ENCODE results near the gene PDK1. TPM values are rescaled to one million over a fixed set of nuclear protein-coding genes. Genes with fewer than 3 reads are reported as not detected.
"Not testable (repeated sequence)": the region's sequence is repeated elsewhere in the genome, so short reads cannot be mapped to it uniquely, and the experiment has no call there.

The PDK1 gene
- 17.9 TPM for polyA plus RNA-seq

DNA sequence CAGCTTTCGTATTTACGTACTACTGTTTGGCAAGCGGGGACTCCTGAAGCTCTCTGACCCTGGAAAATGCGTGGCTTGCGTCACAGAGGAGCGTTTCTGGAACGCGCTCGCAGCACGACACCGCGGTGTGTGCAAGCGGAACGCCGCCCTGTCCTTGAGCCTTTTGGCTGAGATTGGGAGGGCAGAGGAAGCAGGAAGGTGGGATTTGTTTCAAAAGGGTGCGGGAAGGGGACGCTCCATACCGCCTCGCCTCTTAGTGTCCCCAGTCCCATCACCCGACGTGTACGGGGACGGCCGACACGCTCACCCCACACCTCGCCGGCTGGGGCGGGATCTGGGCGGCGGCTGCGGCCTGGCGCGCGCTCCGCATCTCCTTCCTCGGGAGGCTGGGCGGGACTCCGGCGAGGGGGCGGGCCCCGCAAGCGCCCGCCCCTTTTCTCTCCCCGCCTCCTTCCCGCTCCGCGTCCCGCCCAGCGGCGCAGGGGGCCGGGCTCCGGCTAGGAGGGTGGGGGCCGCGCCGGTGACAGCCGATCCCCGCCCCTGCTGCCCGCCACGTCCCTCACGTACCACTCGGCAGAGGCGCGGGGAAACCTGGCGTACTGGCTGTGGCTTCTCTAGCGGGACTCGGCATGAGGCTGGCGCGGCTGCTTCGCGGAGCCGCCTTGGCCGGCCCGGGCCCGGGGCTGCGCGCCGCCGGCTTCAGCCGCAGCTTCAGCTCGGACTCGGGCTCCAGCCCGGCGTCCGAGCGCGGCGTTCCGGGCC is at the start of gene PDK1:
Gene PDK1 (plus strand): TSS at position 569 of the 762 bp plus-strand sequence. CDS start 61 bp downstream, at position 630.
- H3K4me1 Mint-ChIP-seq: peaks cover 20 to 24% (median 21%) of the 10 kb centered on the region in 3 donors
- H3K27me3 Mint-ChIP-seq: no peaks in the 10 kb centered on the region
- peak within 1 kb of the TSS; percentile 92 to 99 (median 96) for H3K27ac Mint-ChIP-seq

DNA sequence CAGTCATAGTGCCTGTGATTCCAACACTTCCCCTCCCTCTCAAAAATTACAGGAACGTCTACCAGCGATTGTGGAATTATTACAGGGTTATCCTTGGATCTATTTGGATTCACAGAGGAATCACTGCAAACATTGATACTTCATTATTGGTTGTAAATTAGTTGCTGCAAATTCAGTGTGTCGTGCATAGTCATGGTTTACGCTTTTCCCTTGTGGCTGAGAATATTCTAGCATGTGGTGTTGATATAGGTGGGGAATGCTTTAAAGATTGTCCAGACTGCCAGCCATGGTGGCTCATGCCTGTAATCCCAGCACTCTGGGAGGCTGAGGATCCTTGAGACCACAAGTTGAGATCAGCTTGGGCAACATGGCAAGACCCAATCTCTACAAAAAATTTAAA is 48.7 kb upstream of the PDK1 start:
- no peak overlapping the region for H3K4me3 Mint-ChIP-seq
- H3K4me1 Mint-ChIP-seq: peaks cover 8 to 15% (median 15%) of the 10 kb centered on the region in 3 donors
- H3K9me3 Mint-ChIP-seq: no peaks in the 10 kb centered on the region
- no peaks in the 10 kb centered on the region for H3K27me3 Mint-ChIP-seq
- H3K27ac Mint-ChIP-seq: no peak overlapping the region
- H3K36me3 Mint-ChIP-seq: peaks cover 3% of the 10 kb centered on the region

More for the DNA sequence above, at the start of gene PDK1:
- Mint-ChIP-seq H3K9me3 (no peaks in the 10 kb centered on the region), H3K36me3 (peaks cover 8% of the 10 kb centered on the region), H3K4me3 (peak within 1 kb of the TSS; percentile 92 to 98 (median 96))

DNA sequence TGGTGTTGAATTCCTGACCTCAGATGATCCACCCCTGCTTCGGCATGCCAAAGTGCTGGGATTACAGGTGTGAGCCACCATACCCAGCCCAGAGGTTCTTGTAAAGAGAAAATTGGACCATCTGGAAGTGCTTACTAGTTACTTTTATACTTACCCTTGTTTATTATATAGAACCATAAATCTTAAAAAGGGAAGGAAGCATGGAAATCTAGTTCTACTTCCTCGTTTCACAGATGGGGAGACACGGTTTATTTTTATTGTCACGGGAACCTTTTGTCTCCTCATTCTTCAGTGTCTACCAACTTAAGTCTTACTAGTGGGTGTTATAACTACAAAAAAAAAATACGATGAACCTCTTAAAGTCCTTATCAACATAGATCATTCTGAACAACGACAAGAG is 45.8 kb upstream of the PDK1 start:
- Mint-ChIP-seq H3K4me1 (peaks cover 13 to 28% (median 18%) of the 10 kb centered on the region in 3 donors), H3K27me3 (no peaks in the 10 kb centered on the region), H3K9me3 (peaks cover 0 to 11% (median 3%) of the 10 kb centered on the region in 3 donors), H3K27ac (peak overlapping the region; percentile 6 to 32 (median 16)), H3K4me3 (peak overlapping the region in 3 of 4 donors; percentile 59 to 84 (median 75)), H3K36me3 (peaks cover 2% of the 10 kb centered on the region)

DNA sequence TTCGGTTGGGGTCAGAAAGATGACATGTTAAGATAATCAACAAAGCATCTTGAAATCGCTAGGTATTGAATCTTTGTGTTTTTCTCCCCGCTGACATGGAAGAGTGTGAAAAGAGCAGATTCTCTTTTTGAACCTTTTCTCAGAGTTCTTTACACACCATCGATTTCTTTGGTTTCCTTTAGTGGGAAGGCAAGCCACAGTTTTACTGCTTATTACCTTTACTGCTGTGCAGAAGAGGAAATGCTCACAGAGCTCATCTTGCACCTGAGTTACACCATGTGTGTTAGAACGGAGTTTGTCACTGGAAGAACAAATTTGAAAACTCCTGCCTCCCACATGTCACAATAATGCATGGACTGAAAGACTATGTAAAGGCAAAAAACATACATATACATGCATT is 45.3 kb upstream of the PDK1 start:
- Mint-ChIP-seq H3K9me3 (peaks cover 0 to 13% (median 3%) of the 10 kb centered on the region in 3 donors), H3K4me1 (peaks cover 13 to 28% (median 18%) of the 10 kb centered on the region in 3 donors), H3K27me3 (no peaks in the 10 kb centered on the region), H3K4me3 (peak overlapping the region; percentile 21 to 84 (median 67)), H3K36me3 (peaks cover 2% of the 10 kb centered on the region), H3K27ac (peak overlapping the region; percentile 6 to 32 (median 16))

DNA sequence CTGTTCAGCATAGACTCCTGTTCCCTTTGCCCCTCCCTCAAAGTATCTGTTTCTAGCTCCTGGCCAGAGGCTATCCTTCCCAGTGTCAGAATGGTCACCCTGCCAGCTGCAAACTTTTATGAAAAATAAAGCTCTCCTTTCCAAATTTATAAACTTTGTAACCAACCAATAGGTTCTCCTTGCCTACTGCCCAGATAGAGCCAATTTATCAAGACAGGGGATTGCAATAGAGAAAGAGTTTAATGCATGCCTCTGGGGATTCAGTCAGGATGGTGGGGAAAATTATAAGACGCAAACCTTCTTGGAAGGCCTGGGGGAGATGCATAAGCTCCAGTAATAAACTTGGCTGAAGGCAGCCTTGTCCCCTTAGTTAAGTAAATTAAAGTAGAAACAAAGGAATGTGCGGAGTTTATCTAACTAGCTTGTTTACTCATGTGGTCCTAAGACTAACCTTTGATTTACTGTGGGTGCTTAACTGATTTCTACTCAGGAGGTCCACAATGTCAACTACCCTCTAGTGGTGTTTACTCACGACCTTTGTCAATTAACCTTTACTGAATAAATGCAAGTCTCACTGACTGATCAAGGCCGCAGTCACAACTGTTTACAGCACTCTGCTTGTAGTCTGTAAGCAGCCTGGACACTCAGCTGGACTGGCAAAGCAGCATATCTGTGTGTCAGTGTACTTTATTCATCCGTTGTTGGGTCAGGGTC is 42.9 kb upstream of the PDK1 start:
- Mint-ChIP-seq H3K4me1 (peaks cover 14 to 28% (median 18%) of the 10 kb centered on the region in 3 donors), H3K27ac (no peak overlapping the region)

DNA sequence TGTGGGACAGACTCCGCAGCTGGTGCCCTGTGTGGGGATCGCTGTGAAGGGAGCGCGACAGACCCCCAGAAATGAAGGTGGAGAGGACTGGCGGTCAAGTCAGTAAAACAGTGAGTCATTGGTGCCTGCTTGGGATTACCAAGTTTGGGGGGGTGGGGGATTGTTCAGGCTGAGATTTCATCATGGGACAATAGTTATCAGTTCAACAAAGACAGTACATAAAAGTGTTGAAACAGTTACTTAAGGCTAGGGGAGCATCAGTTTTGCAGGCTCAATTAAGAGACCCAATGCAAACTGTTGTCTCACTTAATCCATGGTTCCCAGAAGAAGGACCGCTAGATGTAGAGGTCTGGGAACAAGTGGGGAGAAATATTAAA is 42.4 kb upstream of the PDK1 start:
- H3K9me3 Mint-ChIP-seq: peaks cover 0 to 17% (median 3%) of the 10 kb centered on the region in 3 donors
- peaks cover 2% of the 10 kb centered on the region for H3K36me3 Mint-ChIP-seq
- peak overlapping the region in 1 of 4 donors; percentile 75 for H3K4me3 Mint-ChIP-seq
- peaks cover 14 to 28% (median 18%) of the 10 kb centered on the region in 3 donors for H3K4me1 Mint-ChIP-seq
- no peaks in the 10 kb centered on the region for H3K27me3 Mint-ChIP-seq
- H3K27ac Mint-ChIP-seq: no peak overlapping the region

More for the DNA sequence above, 42.9 kb upstream of the PDK1 start:
- Mint-ChIP-seq H3K36me3 (peaks cover 2% of the 10 kb centered on the region), H3K27me3 (no peaks in the 10 kb centered on the region), H3K4me3 (no peak overlapping the region), H3K9me3 (peaks cover 0 to 17% (median 3%) of the 10 kb centered on the region in 3 donors)

DNA sequence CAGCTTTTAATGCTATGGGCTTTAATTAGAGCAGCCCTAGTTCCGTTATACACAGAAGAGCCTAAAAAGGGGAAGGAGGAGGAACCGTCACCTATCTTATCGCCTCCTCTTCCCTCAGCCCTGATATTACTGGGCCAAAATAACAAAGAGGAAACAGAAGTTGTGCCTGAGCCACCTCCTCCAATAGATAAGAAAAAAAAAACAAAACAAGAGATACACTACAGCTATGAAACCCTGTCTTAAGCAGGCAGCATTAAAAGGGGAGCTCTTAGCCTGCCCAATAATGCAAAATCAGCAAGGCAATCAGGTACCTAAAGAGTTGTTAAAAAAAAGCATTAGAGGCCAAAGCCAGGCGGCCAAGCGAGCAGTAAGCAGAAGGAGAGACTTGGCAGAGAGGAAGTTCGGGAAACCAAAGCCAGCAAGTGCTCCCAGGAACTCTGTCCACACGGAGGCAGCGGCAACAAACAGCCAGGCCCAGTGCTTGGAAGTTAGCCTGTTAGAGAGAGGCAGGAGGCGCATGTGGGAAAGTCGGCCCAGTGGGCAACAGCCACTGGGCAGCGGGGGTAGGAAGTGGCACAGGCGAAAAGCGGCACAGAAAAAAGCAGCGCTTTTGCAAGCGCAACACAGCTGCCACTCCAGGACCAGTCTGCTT is 41.8 kb upstream of the PDK1 start:
- peaks cover 14 to 28% (median 18%) of the 10 kb centered on the region in 3 donors for H3K4me1 Mint-ChIP-seq
- H3K9me3 Mint-ChIP-seq: peaks cover 0 to 17% (median 5%) of the 10 kb centered on the region in 3 donors
- peaks cover 2% of the 10 kb centered on the region for H3K36me3 Mint-ChIP-seq
- H3K4me3 Mint-ChIP-seq: peak overlapping the region in 1 of 4 donors; percentile 75
- H3K27ac Mint-ChIP-seq: peak overlapping the region in 1 of 3 donors; percentile 55
- H3K27me3 Mint-ChIP-seq: no peaks in the 10 kb centered on the region

DNA sequence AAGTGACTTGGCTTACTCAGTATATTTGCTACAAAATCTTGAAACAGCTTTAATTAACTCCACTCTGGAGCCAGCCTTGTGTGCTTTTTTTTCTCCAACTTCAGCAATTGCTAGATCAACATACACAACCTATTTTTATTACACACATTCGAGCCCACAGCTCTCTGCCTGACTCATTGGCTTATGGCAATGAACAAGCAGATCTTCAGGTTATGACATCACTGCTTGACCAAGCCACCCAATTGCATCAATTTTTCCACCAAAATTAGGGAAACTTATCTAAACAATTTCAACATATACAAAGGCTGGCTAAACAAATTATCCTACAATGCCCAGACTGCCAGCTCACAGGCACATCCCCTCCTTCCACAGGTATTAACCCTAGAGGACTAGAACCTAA is 39.6 kb upstream of the PDK1 start:
- Mint-ChIP-seq H3K27me3 (no peaks in the 10 kb centered on the region), H3K9me3 (peaks cover 3 to 36% (median 9%) of the 10 kb centered on the region in 3 donors), H3K27ac (no peak overlapping the region), H3K36me3 (peaks cover 8% of the 10 kb centered on the region), H3K4me1 (peaks cover 6 to 16% (median 6%) of the 10 kb centered on the region in 3 donors), H3K4me3 (no peak overlapping the region)

DNA sequence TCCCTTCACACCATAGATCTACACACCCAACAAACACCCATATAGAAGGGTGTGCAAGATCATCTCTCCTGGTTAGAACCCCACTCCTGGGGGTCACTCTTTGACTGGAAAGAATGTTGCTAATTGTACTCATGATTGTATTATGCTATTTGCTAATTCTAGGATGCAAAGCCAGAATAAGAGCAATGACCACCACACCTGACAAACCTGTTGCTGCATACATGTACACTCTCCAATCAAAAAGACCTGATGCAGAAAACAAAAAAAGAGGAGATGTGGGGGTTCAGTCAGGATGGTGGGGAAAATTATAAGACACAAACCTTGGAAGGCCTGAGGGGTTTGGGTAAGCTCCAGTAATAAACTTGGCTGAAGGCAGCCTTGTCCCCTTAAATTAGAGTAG is 36.9 kb upstream of the PDK1 start:
- peaks cover under 1 to 4% (median 2%) of the 10 kb centered on the region in 3 donors for H3K4me1 Mint-ChIP-seq
- H3K9me3 Mint-ChIP-seq: peaks cover 3 to 28% (median 11%) of the 10 kb centered on the region in 3 donors
- peak overlapping the region in 1 of 4 donors; percentile 6 for H3K4me3 Mint-ChIP-seq
- no peak overlapping the region for H3K27ac Mint-ChIP-seq
- H3K36me3 Mint-ChIP-seq: peaks cover 9% of the 10 kb centered on the region
- no peaks in the 10 kb centered on the region for H3K27me3 Mint-ChIP-seq

DNA sequence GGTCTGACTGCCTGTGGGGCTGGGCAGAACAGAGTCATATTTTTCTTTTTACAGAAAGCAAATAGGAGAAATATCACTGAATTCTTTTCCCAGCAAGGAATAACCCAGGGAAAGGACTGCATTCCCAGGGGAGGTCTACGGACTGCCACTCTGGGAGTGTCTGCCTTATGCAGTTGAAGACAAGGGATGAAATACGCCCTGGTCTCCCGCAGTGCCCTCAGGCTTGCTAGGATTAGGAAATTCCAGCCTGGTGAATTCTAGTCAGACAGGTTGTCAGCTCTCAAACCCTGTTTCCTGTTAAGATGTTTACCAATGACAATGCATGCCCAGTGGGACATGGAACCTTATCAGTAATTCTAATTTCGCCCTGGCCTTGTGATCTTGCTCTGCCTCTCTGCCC is 30.3 kb upstream of the PDK1 start:
- H3K27me3 Mint-ChIP-seq: no peaks in the 10 kb centered on the region
- peaks cover 5 to 21% (median 12%) of the 10 kb centered on the region in 3 donors for H3K9me3 Mint-ChIP-seq
- H3K27ac Mint-ChIP-seq: no peak overlapping the region
- peaks cover 19% of the 10 kb centered on the region for H3K36me3 Mint-ChIP-seq
- H3K4me3 Mint-ChIP-seq: no peak overlapping the region
- peaks cover 0 to 2% (median 0%) of the 10 kb centered on the region in 3 donors for H3K4me1 Mint-ChIP-seq

DNA sequence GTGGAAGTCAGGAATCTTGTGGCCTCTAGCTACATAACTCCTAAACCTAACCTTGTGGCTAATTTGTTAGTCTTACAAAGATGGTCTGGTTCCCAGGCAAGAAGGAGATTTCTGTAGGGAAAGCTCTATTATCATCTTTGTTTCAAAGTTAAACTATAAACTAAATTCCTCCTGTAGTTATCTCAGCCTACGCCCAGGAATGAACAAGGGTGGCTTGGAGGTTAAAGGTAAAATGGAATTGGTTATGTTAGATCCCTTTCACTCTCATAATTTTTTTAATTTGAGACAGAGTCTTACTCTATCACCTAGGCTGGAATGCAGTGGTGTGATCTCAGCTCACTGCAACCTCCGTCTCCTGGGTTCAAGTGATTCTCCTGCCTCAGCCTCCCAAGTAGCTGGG is 24.6 kb upstream of the PDK1 start:
- Mint-ChIP-seq H3K4me3 (no peak overlapping the region), H3K4me1 (no peaks in the 10 kb centered on the region), H3K9me3 (peaks cover 9 to 37% (median 17%) of the 10 kb centered on the region in 3 donors), H3K27me3 (no peaks in the 10 kb centered on the region), H3K36me3 (peaks cover 35% of the 10 kb centered on the region), H3K27ac (no peak overlapping the region)

DNA sequence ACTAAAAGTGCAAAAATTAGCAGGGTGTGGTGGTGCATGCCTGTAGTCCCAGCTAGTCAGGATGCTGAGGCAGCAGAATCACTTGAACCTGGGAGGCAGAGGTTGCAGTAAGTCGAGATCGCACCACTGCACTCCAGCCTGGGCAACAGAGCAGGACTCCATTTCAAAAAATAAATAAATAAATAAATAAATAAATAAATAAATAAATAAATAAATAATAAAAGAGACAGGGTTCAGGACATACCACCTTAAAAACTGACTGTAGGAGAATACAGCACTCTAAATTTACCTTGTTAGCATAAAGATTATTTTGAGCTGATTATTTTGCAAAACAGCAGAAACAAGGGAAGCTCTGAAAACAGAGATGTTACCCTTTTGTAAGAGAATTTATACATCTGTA is 23.4 kb upstream of the PDK1 start:
- peaks cover 42% of the 10 kb centered on the region for H3K36me3 Mint-ChIP-seq

DNA sequence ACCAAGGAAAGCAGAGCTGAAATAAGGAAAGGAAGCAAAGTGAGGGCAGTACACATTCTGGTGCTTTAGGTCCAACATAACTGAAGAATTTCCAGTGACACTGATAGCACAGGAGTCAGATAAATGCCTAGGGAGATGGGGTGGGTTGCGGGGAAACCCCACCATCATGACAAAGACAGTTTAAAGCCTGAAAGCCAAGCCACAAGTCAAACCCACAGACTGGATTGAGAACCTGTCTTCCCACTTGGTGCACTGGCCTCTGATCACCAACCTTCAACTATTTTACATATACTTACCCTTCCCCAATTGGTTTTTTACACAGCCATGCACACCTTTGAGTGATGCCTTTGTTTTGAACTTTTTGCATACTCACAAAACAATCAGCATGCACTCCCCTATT is 22.2 kb upstream of the PDK1 start:
- no peak overlapping the region for H3K27ac Mint-ChIP-seq
- H3K4me1 Mint-ChIP-seq: no peaks in the 10 kb centered on the region
- H3K9me3 Mint-ChIP-seq: peaks cover 9 to 32% (median 19%) of the 10 kb centered on the region in 3 donors
- H3K36me3 Mint-ChIP-seq: peaks cover 42% of the 10 kb centered on the region
- H3K27me3 Mint-ChIP-seq: no peaks in the 10 kb centered on the region
- peak overlapping the region in 1 of 4 donors; percentile 55 for H3K4me3 Mint-ChIP-seq

More for the DNA sequence above, 23.4 kb upstream of the PDK1 start:
- not testable (repeated sequence) for H3K27me3 Mint-ChIP-seq, H3K27ac Mint-ChIP-seq, H3K4me3 Mint-ChIP-seq, H3K4me1 Mint-ChIP-seq
- H3K9me3 Mint-ChIP-seq: peaks cover 9 to 32% (median 19%) of the 10 kb centered on the region in 3 donors

DNA sequence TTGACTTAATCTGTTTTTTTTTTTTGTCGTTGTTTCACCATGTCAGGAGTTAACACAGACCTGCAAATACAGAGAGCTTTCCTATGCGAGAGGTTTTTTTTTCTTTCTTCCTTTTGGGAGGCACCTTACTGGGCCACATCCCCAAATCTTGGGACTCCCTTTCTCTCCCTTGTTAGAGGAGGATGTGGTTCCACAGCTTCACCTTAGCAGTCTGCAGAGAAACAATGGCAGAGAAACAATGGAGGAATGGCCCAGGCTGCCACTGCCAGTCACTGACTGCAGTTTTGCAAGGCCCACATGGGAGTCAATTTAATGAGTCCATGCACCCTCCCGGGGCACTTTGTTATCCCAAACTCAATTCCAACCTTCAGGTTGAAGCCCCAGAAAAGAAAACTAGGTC is 20.8 kb upstream of the PDK1 start:
- H3K27ac Mint-ChIP-seq: no peak overlapping the region

DNA sequence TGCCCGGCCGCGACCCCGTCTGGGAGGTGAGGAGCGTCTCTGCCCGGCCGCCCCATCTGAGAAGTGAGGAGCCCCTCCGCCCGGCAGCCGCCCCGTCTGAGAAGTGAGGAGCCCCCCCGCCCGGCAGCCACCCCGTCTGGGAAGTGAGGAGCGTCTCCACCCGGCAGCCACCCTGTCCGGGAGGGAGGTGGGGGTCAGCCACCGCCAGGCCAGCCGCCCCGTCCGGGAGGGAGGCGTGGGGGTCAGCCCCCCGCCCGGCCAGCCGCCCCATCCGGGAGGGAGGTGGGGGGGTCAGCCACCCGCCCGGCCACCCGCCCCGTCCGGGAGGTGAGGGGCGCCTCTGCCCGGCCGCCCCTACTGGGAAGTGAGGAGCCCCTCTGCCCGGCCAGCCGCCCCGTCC is 18.0 kb upstream of the PDK1 start:
- Mint-ChIP-seq H3K36me3 (peaks cover 27% of the 10 kb centered on the region), H3K9me3 (peaks cover 6 to 23% (median 22%) of the 10 kb centered on the region in 3 donors)
- H3K27ac Mint-ChIP-seq, H3K4me3 Mint-ChIP-seq, H3K27me3 Mint-ChIP-seq, H3K4me1 Mint-ChIP-seq: not testable (repeated sequence)

More for the DNA sequence above, 20.8 kb upstream of the PDK1 start:
- Mint-ChIP-seq H3K27me3 (no peaks in the 10 kb centered on the region), H3K4me1 (no peaks in the 10 kb centered on the region), H3K4me3 (no peak overlapping the region), H3K36me3 (peaks cover 35% of the 10 kb centered on the region), H3K9me3 (peaks cover 9 to 32% (median 16%) of the 10 kb centered on the region in 3 donors)

All from IgD-negative memory B cell (primary cell).